ENCODE measurements around the gene MAP4K3.

Gene MAP4K3

GRCh38 chr2:39407516-39408296, 29.4 kb downstream of the MAP4K3 start:
- TF ChIP-seq CTCF (IDR thresholded peaks at IDR 0.05) = no peak
- H3K4me1 ChIP-seq (ENCODE audit: control insufficient read depth in 1 of 2, insufficient read depth in 1 of 2, low read depth in 1 of 2, low read length in 1 of 2) = no peaks in the 10 kb centered on the region
- H3K9me3 ChIP-seq = no peaks in the 10 kb centered on the region
- H3K27me3 ChIP-seq = no peaks in the 10 kb centered on the region
- no peaks in the 10 kb centered on the region for H3K36me3 ChIP-seq
- no peak overlapping the region for H3K4me3 ChIP-seq (ENCODE audit: low read depth in 1 of 2, low read length in 1 of 2)
- no peak overlapping the region for H3K27ac ChIP-seq

DNA sequence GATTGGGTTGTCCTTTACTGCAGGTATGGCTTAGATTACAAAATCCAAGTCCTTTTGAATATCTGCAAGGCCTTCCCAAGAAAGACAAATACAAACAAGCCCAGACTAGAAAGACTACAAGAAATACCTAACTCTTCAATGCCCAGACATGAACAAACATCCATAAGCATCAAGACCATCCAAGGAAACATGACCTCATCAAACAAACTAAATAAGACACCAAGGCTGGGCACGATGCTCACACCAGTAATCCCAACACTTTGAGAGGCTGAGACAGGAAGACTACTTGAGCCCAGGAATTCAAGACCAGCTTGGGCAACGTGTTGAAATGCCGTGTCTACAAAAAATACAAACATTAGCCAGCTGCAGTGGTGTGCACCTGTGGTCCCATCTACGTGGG, 31.7 kb downstream of the MAP4K3 start:
- Histone ChIP-seq H3K27ac (no peak overlapping the region), H3K9me3 (no peaks in the 10 kb centered on the region), H3K27me3 (no peaks in the 10 kb centered on the region), H3K36me3 (no peaks in the 10 kb centered on the region), H3K4me1 (ENCODE audit: control insufficient read depth in 1 of 2, insufficient read depth in 1 of 2, low read depth in 1 of 2, low read length in 1 of 2) (no peaks in the 10 kb centered on the region), H3K4me3 (ENCODE audit: low read depth in 1 of 2, low read length in 1 of 2) (no peak overlapping the region)
- no peak for TF ChIP-seq CTCF (IDR thresholded peaks at IDR 0.05)

GRCh38 chr2:39403311-39403710, 33.8 kb downstream of the MAP4K3 start:
- no peak overlapping the region for H3K27ac ChIP-seq
- H3K4me1 ChIP-seq (ENCODE audit: control insufficient read depth in 1 of 2, insufficient read depth in 1 of 2, low read depth in 1 of 2, low read length in 1 of 2) = no peaks in the 10 kb centered on the region
- TF ChIP-seq CTCF (IDR thresholded peaks at IDR 0.05) = no peak
- H3K36me3 ChIP-seq = no peaks in the 10 kb centered on the region
- H3K9me3 ChIP-seq = no peaks in the 10 kb centered on the region
- H3K27me3 ChIP-seq = no peaks in the 10 kb centered on the region
- H3K4me3 ChIP-seq (ENCODE audit: low read depth in 1 of 2, low read length in 1 of 2) = no peak overlapping the region

- no peaks in the 10 kb centered on the region for H3K9me3 ChIP-seq
- H3K27ac ChIP-seq = no peak overlapping the region
- no peaks in the 10 kb centered on the region for H3K27me3 ChIP-seq
- no peaks in the 10 kb centered on the region for H3K4me1 ChIP-seq (ENCODE audit: control insufficient read depth in 1 of 2, insufficient read depth in 1 of 2, low read depth in 1 of 2, low read length in 1 of 2)
- H3K36me3 ChIP-seq = no peaks in the 10 kb centered on the region
- H3K4me3 ChIP-seq (ENCODE audit: low read depth in 1 of 2, low read length in 1 of 2) = no peak overlapping the region
- no peak for TF ChIP-seq CTCF (IDR thresholded peaks at IDR 0.05)
These were observed 35.8 kb downstream of the MAP4K3 start for GRCh38 chr2:39401319-39401718.

- Histone ChIP-seq H3K9me3 (no peaks in the 10 kb centered on the region), H3K4me3 (ENCODE audit: low read depth in 1 of 2, low read length in 1 of 2) (no peak overlapping the region), H3K4me1 (ENCODE audit: control insufficient read depth in 1 of 2, insufficient read depth in 1 of 2, low read depth in 1 of 2, low read length in 1 of 2) (no peaks in the 10 kb centered on the region), H3K36me3 (no peaks in the 10 kb centered on the region), H3K27me3 (no peaks in the 10 kb centered on the region), H3K27ac (no peak overlapping the region)
- TF ChIP-seq CTCF (IDR thresholded peaks at IDR 0.05) = no peak
These were observed 37.5 kb downstream of the MAP4K3 start for GRCh38 chr2:39399570-39399969.

Measured in neutrophil (primary cell).